OCI-LY7 (cell line): Measurements from ENCODE around the gene GRID1.

Experiments used
- CTCF ChIP-seq: fragments of 200-600 bp; sonication (generic); conservative IDR thresholded peaks from 2 replicates; pipeline ENCODE4 v1.5.1; 2014; ENCODE audit warnings: mild to moderate bottlenecking, antibody characterized with exemption, low read length, moderate library complexity, mixed read lengths
- EZH2phosphoT487 ChIP-seq: fragments of 200-600 bp; sonication (generic); IDR thresholded peaks from 2 replicates; pipeline ENCODE4 v1.6.1; 2018; ENCODE audit warnings: low read depth, borderline replicate concordance, mild to moderate bottlenecking, mixed run types, antibody characterized with exemption, low read length, moderate library complexity, mixed read lengths

- TF ChIP-seq CTCF (no peak), EZH2phosphoT487 (no peak)
Observed at GRCh38 chr10:85599081-85599480, 767.5 kb downstream of the GRID1 start.
